ENCODE results near the gene UBIAD1.

DNA sequence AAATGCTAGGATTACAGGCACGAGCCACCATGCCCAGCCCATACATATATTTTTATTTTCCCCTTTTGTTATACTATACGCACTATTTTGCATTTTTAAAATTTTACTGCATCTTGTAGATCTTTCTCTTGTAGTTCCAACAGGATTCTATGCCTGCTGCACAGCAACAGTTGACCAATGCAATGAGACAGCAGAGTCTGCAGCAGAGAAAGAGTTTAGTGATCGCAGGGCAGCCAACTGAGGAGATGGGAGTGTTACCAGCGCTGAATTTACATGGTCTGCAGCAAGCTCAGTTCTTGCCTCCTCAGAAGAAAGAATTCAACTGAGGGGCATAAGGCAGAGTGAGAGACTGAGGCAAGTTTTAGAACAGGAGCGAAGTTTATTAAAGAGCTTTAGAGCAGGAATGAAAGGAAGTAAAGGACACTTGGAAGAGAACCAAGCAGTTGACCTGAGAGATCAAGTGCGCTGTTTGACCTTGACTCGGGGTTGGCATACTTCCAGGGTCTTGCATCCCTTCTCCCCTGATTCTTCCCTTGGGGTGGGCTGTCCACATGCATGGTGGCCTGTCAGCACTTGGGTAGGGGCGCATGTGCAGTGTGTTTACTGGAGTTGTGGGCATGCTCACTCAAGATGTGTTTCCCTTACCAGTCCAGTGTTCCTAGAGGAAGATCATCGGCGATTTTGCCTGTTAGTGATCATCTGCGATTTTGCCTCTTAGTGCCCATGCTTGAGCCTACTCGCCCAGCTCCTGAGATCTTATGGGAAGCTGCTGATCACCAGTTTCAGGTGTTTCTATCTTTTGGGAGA is 6.5 kb upstream of the UBIAD1 start:
- TF ChIP-seq RAD21 (IDR thresholded peaks at IDR 0.05; ENCODE audit: insufficient read depth, low read depth, low read length) (no peak), FOS (IDR thresholded peaks at IDR 0.05; ENCODE audit: borderline replicate concordance, extremely low read depth, insufficient read length) (no peak), ESRRA (IDR thresholded peaks at IDR 0.05; ENCODE audit: low read length) (no peak), POLR2A (IDR thresholded peaks at IDR 0.05; ENCODE audit: low read depth, low read length) (no peak), TCF12 (IDR thresholded peaks at IDR 0.05; ENCODE audit: low read depth, low read length) (no peak), USF1 (IDR thresholded peaks at IDR 0.05; ENCODE audit: borderline replicate concordance, extremely low read length, insufficient read depth, low read depth, low read length) (no peak), MYC (IDR thresholded peaks at IDR 0.05; ENCODE audit: insufficient read depth, insufficient read length, insufficient replicate concordance, low read length, severe bottlenecking) (no peak), RCOR1 (conservative IDR thresholded peaks at IDR 0.05; ENCODE audit: low read depth, low read length) (no peak), CTCF (IDR thresholded peaks at IDR 0.05 in 2 of 3, conservative IDR thresholded peaks at IDR 0.05 in 1 of 3; ENCODE audit: control insufficient read depth in 2 of 3, extremely low read depth in 1 of 3, insufficient read depth in 1 of 3, low read depth in 3 of 3, low read length in 3 of 3) (no peak), TAF1 (IDR thresholded peaks at IDR 0.05; ENCODE audit: borderline replicate concordance, low read depth, low read length) (no peak)
- TF ChIP-seq, protein P1, sequence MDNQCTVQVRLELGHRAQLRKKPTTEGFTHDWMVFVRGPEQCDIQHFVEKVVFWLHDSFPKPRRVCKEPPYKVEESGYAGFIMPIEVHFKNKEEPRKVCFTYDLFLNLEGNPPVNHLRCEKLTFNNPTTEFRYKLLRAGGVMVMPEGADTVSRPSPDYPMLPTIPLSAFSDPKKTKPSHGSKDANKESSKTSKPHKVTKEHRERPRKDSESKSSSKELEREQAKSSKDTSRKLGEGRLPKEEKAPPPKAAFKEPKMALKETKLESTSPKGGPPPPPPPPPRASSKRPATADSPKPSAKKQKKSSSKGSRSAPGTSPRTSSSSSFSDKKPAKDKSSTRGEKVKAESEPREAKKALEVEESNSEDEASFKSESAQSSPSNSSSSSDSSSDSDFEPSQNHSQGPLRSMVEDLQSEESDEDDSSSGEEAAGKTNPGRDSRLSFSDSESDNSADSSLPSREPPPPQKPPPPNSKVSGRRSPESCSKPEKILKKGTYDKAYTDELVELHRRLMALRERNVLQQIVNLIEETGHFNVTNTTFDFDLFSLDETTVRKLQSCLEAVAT (IDR thresholded peaks at IDR 0.05), result no peak

Data from GM12878 (cell line).